K562 (cell line): ENCODE results near the gene IRF2BP1. TPM values are rescaled to one million over a fixed set of nuclear protein-coding genes. Genes with fewer than 3 reads are reported as not detected.

Experiments
- ATF4 ChIP-seq: fragments of 450-650 bp; formaldehyde crosslinking; IDR thresholded peaks from 2 replicates; pipeline ENCODE4 v1.4.0; 2022; ENCODE audit warnings: mild to moderate bottlenecking, moderate library complexity
- ETS1 ChIP-seq: conservative IDR thresholded peaks from 2 replicates; pipeline ENCODE4 v1.6.1; 2011; ENCODE audit warnings: low read depth, mild to moderate bottlenecking, low read length; ENCODE audit not compliant: control insufficient read depth
- JUN ChIP-seq, 2 experiments: sonication (generic) in 1 of 2; formaldehyde crosslinking in 1 of 2; IDR thresholded peaks; 2 replicates each; pipeline versions ENCODE4 v1.6.1 to v1.8.0; 2012 to 2022; ENCODE audit warnings: borderline replicate concordance in 2 of 2, mild to moderate bottlenecking in 2 of 2, improper control_type of control experiment in 1 of 2, low read depth in 1 of 2, low read length in 1 of 2, missing genetic modification reagents in 1 of 2
- POLR2A ChIP-seq: fragments of 450-650 bp; conservative IDR thresholded peaks from 2 replicates; pipeline ENCODE4 v1.6.1; 2016
- RBM39 ChIP-seq: fragments of 200-400 bp; formaldehyde crosslinking; optimal IDR thresholded peaks from 2 replicates; pipeline ENCODE3; 2018; ENCODE audit warnings: low read depth, low read length
- XRCC4 ChIP-seq: IDR thresholded peaks from one replicate; pipeline ENCODE4 v1.6.1; 2011; ENCODE audit not compliant: insufficient read depth, insufficient read length; ENCODE audit errors: extremely low read depth
- ZMIZ1 ChIP-seq, 2 experiments: fragments of 150-350 bp in 1 of 2; IDR thresholded peaks; 2 replicates each; pipeline ENCODE4 v1.6.1; 2012 to 2016; ENCODE audit warnings: low read depth in 2 of 2, low read length in 2 of 2, mild to moderate bottlenecking in 1 of 2, moderate library complexity in 1 of 2
- ZNF318 ChIP-seq, 2 experiments: fragments of 450-650 bp; IDR thresholded peaks; 2 replicates each; pipeline ENCODE4 v1.6.1; 2016; ENCODE audit warnings: mild to moderate bottlenecking in 2 of 2, borderline replicate concordance in 1 of 2, low read depth in 1 of 2, moderate library complexity in 1 of 2
- ZNF347 ChIP-seq: fragments of 450-650 bp; formaldehyde crosslinking; IDR thresholded peaks from 2 replicates; pipeline ENCODE4 v1.4.0; 2020; ENCODE audit warnings: low read depth, mild to moderate bottlenecking, moderate library complexity
- ZNF431 ChIP-seq: sonication (generic); formaldehyde crosslinking; IDR thresholded peaks from 2 replicates; pipeline ENCODE4 v1.8.0; 2022; ENCODE audit warnings: mild to moderate bottlenecking, missing genetic modification reagents
- ZNF79 ChIP-seq: fragments of 250-450 bp; sonication (Bioruptor Pico); IDR thresholded peaks from 2 replicates; pipeline ENCODE4 v1.4.0; 2020; ENCODE audit warnings: low read depth, mild to moderate bottlenecking, moderate library complexity
- polyA plus RNA-seq, 8 experiments: library from polyadenylated mRNA; depleted of rRNA in 4 of 8; stranded (reverse) in 5 of 8; unstranded in 3 of 8; fragments of >200 nt; fragmentation: Nextera tagmentation in 2 of 8; fragmentation: Illumina TruSeq in 1 of 8; extraction: Ambion mirVana in 2 of 8; extraction: Trizol in 1 of 8; gene quantifications; 2 replicates each; pipeline versions ENCODE4 v1.2.1 to v1.2.3, GENCODE V29; 2011 to 2014; ENCODE audit warnings: inconsistent platforms in 1 of 8, missing spikeins in 1 of 8
- total RNA-seq, 7 experiments: library from RNA; depleted of rRNA in 6 of 7; stranded (reverse); fragments of >200 nt in 6 of 7; fragmentation: Illumina TruSeq in 2 of 7; extraction: Trizol in 2 of 7; gene quantifications; 2 replicates each; pipeline versions ENCODE4 v1.2.1 to v1.2.3, GENCODE V29; 2011 to 2021; ENCODE audit warnings: low replicate concordance in 1 of 7

Gene IRF2BP1
- total and polyA plus RNA-seq, 9 of the 15 experiments (the other 6 are each of a cell fraction or from before 2014, with no cell fraction given): 0.61 to 35.9 (median 3.5) TPM

- no peak for TF ChIP-seq ZNF318 (IDR thresholded peaks at IDR 0.05; ENCODE audit: borderline replicate concordance in 1 of 2, low read depth in 1 of 2)
- TF ChIP-seq XRCC4: no peak
- TF ChIP-seq POLR2A: peak; percentile 73
- TF ChIP-seq ZNF79 (CRISPR knock-in tag): no peak
- TF ChIP-seq RBM39: no peak
- no peak for TF ChIP-seq ETS1
- TF ChIP-seq ZMIZ1 (IDR thresholded peaks at IDR 0.05; ENCODE audit: low read depth in 2 of 2, low read length in 2 of 2): no peak
- no peak for TF ChIP-seq JUN (IDR thresholded peaks at IDR 0.05; ENCODE audit: borderline replicate concordance, low read depth, low read length)
- TF ChIP-seq JUN (CRISPR knock-in tag; IDR thresholded peaks at IDR 0.05; ENCODE audit: borderline replicate concordance): no peak
- TF ChIP-seq ATF4: no peak
- no peak for TF ChIP-seq ZNF347 (CRISPR knock-in tag)
- no peak for TF ChIP-seq ZNF431 (CRISPR knock-in tag)
These were observed 17.0 kb upstream of the IRF2BP1 start (continued) for GRCh38 chr19:45902651-45903625.
